Measurements from ENCODE around the gene GALNT16.
"Not testable (repeated sequence)": the region's sequence is repeated elsewhere in the genome, so short reads cannot be mapped to it uniquely, and the experiment has no call there.

Gene GALNT16

GRCh38 chr14:69288011-69288771 is 28.2 kb downstream of the GALNT16 start:
- DNase-seq: peak; percentile 13 to 68

GRCh38 chr14:69288956-69289705 is 29.2 kb downstream of the GALNT16 start:
- no peak for DNase-seq

DNA sequence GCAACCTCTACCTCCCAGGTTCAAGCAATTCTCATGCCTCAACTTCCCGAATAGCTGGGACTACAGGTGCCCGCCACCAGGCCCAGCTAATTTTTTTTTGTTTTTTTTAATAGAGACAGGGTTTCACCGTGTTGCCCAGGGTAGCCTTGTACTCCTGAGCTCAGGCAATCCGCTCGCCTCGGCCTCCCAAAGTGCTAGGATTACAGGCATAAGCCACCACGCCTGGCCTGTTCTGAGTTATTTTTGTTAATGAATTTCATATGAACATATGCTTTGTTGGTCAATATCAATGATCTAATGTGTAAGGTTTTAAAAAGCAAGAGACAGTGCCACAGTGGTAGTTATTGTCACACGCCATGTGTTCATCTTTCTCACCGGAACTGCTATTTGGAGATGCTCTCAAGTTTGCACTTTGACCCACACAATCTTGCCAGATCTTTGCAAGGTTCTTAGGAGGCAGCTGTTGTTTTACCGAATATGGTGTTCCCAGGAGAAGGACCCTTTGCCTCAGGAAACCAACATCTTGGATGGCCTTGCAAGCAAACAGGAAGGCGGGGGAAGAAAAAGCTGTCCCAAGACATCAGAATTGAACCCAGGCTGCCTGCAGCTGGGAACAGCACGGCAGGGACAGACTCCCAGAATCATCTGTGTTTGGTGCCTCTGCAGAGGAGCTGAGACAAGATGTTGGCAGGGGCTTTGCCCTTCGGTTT is 30.0 kb downstream of the GALNT16 start:
- no peak for DNase-seq

- not testable (repeated sequence) for DNase-seq
Measured at GRCh38 chr14:69290881-69291280, 30.9 kb downstream of the GALNT16 start.

GRCh38 chr14:69291396-69291795 is 31.4 kb downstream of the GALNT16 start:
- DNase-seq: no peak

DNA sequence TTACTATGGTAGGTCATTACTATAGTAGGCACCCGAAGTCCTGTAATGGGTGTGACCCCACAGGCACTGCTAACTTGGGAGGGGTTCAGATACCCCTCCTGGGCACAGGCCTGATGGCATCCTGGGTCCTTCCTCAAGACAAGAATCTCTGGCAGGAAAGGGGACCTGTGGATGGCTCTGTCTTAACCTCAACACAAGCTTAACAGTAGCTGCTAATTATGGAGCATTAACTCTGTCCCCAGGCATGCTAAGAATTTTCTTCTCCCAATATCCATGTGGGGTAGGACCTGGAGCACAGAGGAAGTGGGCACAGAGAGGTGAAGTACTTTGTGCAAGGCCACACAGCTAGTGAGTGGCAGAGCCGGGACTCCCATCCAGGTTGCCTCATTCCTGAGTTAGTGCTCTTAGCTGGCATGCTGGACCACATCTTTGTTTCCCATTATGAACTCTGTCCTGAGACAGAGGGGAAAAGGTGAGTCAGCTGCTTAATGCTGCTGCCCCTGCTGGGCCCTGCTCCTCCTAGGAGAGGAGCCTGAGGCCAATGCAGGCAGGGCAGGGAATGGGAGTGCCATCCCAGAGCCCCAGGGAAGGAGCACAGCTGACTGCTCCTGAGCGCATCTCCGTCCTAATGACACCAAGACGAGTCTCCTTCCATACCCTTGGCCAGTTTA is 32.1 kb downstream of the GALNT16 start:
- DNase-seq: no peak

DNA sequence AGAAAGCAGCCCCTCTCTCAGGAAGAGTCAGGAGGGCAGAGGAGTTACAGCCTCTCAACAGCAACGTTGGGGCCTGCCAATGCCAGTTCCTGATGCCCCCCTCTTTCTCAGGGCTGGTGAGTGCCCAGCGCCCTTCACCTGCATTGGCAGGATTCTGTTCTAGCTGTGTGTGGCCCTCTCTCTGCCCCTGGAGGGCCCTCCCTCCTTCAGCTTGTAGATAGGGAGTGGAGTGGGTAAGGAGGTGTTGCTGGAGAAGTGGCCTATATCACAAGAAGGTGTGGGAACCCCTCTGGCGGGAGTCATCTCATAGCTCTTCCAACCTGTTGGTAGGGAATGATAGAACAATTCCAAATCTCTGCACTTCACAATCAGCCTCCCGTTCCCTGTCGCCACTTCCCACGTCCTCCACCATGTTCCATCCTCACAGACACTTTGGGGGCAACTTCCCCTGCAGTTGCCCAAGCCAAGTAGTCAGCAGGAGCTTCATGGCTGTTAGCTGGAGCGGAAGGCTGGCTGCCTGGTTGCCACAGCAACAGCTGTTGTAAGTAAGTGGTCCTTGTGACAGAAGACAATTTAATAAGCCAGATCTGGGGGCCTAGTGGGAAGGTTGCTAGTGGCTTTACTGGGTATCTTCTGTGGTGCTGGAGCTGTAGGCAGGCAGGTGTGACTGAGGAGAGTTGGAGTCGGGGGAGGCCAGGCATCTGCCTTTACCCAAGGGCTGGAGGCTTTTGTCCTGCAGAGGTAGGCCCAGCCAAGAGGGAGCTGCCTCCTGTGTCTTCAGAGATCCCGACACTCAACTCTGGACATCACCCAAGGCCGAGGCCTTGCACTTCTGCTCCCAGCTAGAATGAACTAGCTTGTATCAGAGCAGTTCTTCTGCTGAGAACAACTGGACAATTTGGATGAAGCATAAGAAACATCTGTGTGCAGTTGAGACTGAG is 38.4 kb downstream of the GALNT16 start:
- DNase-seq: peak in 1 of 2 experiments; percentile 14

- no peak for DNase-seq
Measured at GRCh38 chr14:69299286-69300035, 39.5 kb downstream of the GALNT16 start.

DNA sequence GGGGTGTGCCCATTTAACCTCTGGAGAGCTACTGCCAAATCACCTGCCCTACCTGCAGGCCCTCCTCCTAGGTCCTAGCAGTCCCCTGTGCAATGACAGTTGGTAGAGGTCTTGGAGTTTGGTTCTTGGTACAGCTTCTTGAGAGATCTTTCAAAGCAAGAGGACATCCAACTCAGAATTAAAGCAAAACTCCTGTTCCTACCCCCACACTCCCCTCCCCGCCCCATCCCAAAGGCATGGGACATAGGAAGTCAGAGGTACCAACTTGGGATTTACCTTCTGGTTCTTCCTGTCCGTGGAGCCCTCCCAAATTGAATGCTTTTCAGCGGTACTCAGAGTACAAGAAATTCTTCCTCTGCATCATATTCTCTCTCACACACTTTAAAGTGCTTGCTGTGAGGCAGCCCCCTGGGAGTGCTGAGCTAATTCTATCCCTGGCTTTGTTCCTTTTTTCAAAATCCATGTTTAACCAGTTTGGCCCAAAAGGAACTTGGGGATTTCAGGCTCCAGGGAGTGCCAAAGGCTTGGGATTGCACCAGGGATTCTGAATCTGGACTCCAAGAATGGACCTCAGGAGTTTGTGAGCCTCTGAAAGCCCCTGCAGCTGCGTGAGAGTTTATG is 40.8 kb downstream of the GALNT16 start:
- DNase-seq: no peak

- no peak for DNase-seq
Measured at GRCh38 chr14:69303086-69303485, 43.1 kb downstream of the GALNT16 start.

DNA sequence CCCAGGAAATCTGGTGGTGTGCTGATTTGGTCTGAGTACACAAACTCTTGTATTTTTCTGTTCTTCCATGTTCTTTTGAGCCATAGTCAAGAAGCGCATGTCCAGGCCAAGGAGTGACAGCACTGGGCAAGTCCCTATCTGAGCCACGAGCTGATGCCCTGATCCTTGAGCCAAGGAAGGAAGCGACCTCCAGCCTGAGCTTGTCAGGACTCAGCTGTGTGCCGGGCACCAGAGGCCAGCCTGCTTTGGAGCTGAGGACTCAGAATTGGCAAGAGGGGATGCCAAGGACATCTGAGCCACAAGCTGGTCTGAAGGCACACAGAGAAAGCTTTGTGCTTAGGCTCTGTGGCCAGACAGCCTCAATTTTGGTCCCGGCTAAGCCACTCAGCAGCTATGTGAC is 52.6 kb downstream of the GALNT16 start:
- DNase-seq: peak in 1 of 2 experiments; percentile 18

DNA sequence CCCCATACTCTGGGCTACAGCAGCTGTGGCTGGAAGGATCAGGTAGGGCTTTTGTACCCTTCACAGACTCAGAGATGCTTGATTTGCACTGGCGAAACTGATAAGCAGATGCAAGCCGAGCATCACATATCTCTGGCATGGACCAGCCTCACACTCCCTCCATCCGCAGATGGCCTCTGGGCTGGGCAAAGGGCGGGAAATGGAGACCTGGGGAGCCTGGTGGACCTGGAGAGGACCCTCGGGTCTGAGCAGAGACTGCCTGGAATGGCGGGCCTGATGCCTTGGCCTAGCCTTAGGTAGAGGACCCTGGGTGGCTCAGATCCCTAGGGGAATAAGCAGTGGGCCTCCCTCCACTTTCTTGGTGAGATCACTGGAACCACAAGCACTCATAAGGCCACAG is 53.2 kb downstream of the GALNT16 start:
- no peak for DNase-seq

GRCh38 chr14:69314327-69314726 is 54.4 kb downstream of the GALNT16 start:
- DNase-seq: no peak

- DNase-seq: peak; percentile 20 to 67
Measured at GRCh38 chr14:69315301-69315700, 55.3 kb downstream of the GALNT16 start.

- DNase-seq: no peak
Measured at GRCh38 chr14:69316449-69317101, 56.6 kb downstream of the GALNT16 start.

- DNase-seq: peak; percentile 68 to 91
Measured at GRCh38 chr14:69317102-69317755, 57.3 kb downstream of the GALNT16 start.

- DNase-seq: no peak
Measured at GRCh38 chr14:69317780-69318179, 57.8 kb downstream of the GALNT16 start.

- no peak for DNase-seq
Measured at GRCh38 chr14:69318241-69318640, 58.3 kb downstream of the GALNT16 start.

- DNase-seq: no peak
Measured at GRCh38 chr14:69318901-69319475, 59.0 kb downstream of the GALNT16 start.

Data from NCI-H446 (cell line).